OCI-LY3 (cell line): ENCODE data around the gene MSX2.
"Not testable (repeated sequence)": the region's sequence is repeated elsewhere in the genome, so short reads cannot be mapped to it uniquely, and the experiment has no call there.

Experiments used
- H2AFZ ChIP-seq: fragments of 200-600, 300-600 bp; shearing (Covaris generic); 2 replicates; pipeline ENCODE4 v1.6.0; 2014; ENCODE audit warnings: antibody characterized with exemption, low read depth, low read length
- H3K27ac ChIP-seq: fragments of 200-600, 300-600 bp; sonication (generic); 2 replicates; pipeline ENCODE4 v1.5.1; 2014; ENCODE audit warnings: mild to moderate bottlenecking, low read length, moderate library complexity, mixed read lengths
- H3K27me3 ChIP-seq: fragments of 200-600, 300-600 bp; sonication (generic); 2 replicates; pipeline ENCODE4 v1.6.1; 2014; ENCODE audit warnings: low read depth, low read length, mixed read lengths
- H3K36me3 ChIP-seq: fragments of 200-600, 300-600 bp; sonication (generic); replicated peaks from 2 replicates; pipeline ENCODE3; 2014; ENCODE audit warnings: low read depth, low read length, mixed read lengths
- H3K4me1 ChIP-seq: fragments of 300-600, 200-600 bp; sonication (generic); 2 replicates; pipeline ENCODE4 v1.6.1; 2014; ENCODE audit warnings: low read length, mixed read lengths
- H3K4me2 ChIP-seq: fragments of 200-600, 300-600 bp; sonication (generic); 2 replicates; pipeline ENCODE4 v1.6.1; 2014; ENCODE audit warnings: low read length, mixed read lengths
- H3K4me3 ChIP-seq: fragments of 300-600, 200-600 bp; sonication (generic); 2 replicates; pipeline ENCODE4 v1.5.1; 2014; ENCODE audit warnings: antibody characterized with exemption, mild to moderate bottlenecking, low read length, moderate library complexity
- H3K79me2 ChIP-seq: fragments of 300-600, 200-600 bp; shearing (Covaris generic); 2 replicates; pipeline ENCODE4 v1.6.1; 2014; ENCODE audit warnings: mild to moderate bottlenecking, low read length, mixed read lengths
- H3K9ac ChIP-seq: fragments of 300-600, 200-600 bp; shearing (Covaris generic); 2 replicates; pipeline ENCODE4 v1.6.0; 2014; ENCODE audit warnings: mild to moderate bottlenecking, low read length, moderate library complexity
- H3K9me3 ChIP-seq: fragments of 200-600, 300-600 bp; shearing (Covaris generic); 2 replicates; pipeline ENCODE4 v1.6.1; 2014; ENCODE audit warnings: low read length, mixed read lengths; ENCODE audit not compliant: insufficient read depth
- H4K20me1 ChIP-seq: fragments of 200-600, 300-600 bp; sonication (generic); 2 replicates; pipeline ENCODE4 v1.6.1; 2016; ENCODE audit warnings: low read length, mixed read lengths; ENCODE audit not compliant: insufficient read depth
- EZH2phosphoT487 ChIP-seq: fragments of 200-600 bp; shearing (Covaris generic); IDR thresholded peaks from 2 replicates; pipeline ENCODE4 v1.6.1; 2018; ENCODE audit warnings: antibody characterized with exemption, mixed run types, low read depth
- TF ChIP-seq, protein P1 (sequence below): fragments of 200-600, 300-600 bp; sonication (generic); IDR thresholded peaks from 2 replicates; pipeline ENCODE4 v1.5.1; 2014; ENCODE audit warnings: antibody characterized with exemption, low read length, low read depth

The MSX2 gene

DNA sequence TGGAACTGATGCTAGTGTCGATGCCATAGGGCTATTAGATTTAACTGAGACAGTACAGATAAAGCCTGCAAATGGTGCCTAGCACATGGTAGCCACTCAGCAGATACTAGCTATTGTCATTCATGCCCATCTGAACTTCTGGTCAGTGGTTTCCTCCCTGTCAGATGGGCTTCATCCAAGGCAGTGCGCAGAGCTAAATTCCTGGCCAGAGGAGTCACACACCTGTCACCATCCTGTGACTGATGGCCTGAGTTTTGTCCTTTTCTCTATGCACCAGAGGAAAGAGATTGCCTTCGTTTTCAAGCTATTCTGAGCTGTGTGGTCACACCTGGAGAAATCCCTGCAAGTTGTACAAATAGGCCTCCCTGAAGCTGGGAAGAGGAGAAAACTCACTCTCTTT, 34.7 kb downstream of the MSX2 start:
- Histone ChIP-seq H3K9me3 (no peaks in the 10 kb centered on the region), H2AFZ (no peak overlapping the region), H4K20me1 (no peaks in the 10 kb centered on the region), H3K4me1 (no peaks in the 10 kb centered on the region), H3K79me2 (no peaks in the 10 kb centered on the region), H3K4me3 (no peak overlapping the region), H3K9ac (no peak overlapping the region), H3K36me3 (no peaks in the 10 kb centered on the region), H3K27ac (no peak overlapping the region), H3K4me2 (no peak overlapping the region), H3K27me3 (no peaks in the 10 kb centered on the region)
- no peak for TF ChIP-seq EZH2phosphoT487
- TF ChIP-seq, protein P1, sequence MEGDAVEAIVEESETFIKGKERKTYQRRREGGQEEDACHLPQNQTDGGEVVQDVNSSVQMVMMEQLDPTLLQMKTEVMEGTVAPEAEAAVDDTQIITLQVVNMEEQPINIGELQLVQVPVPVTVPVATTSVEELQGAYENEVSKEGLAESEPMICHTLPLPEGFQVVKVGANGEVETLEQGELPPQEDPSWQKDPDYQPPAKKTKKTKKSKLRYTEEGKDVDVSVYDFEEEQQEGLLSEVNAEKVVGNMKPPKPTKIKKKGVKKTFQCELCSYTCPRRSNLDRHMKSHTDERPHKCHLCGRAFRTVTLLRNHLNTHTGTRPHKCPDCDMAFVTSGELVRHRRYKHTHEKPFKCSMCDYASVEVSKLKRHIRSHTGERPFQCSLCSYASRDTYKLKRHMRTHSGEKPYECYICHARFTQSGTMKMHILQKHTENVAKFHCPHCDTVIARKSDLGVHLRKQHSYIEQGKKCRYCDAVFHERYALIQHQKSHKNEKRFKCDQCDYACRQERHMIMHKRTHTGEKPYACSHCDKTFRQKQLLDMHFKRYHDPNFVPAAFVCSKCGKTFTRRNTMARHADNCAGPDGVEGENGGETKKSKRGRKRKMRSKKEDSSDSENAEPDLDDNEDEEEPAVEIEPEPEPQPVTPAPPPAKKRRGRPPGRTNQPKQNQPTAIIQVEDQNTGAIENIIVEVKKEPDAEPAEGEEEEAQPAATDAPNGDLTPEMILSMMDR, result no peak

DNA sequence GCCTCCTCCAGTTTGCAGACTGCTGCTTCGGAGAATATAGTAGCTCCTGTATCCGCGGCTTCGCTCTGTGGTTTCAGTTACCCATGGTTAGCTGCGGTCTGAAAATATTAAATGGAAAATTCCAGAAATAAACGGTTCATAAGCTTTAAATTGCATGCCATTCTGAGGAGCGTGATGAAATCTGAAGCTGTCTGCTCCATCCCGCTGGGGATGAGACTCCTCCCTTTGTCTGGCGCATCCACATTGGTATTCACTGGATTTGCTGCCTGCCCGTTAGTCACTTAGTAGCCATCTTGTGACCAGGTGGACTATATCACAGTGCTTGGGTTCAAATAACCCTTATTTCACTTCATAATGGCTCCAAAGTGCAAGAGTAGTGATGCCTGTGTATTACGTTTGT, 36.3 kb downstream of the MSX2 start:
- no peaks in the 10 kb centered on the region for H3K4me1 ChIP-seq
- no peak overlapping the region for H3K27ac ChIP-seq
- no peak overlapping the region for H3K4me3 ChIP-seq
- H3K9me3 ChIP-seq, result no peaks in the 10 kb centered on the region
- no peaks in the 10 kb centered on the region for H3K27me3 ChIP-seq
- no peaks in the 10 kb centered on the region for H3K79me2 ChIP-seq
- H3K4me2 ChIP-seq, result no peak overlapping the region
- H3K36me3 ChIP-seq, result no peaks in the 10 kb centered on the region
- no peaks in the 10 kb centered on the region for H4K20me1 ChIP-seq
- no peak overlapping the region for H3K9ac ChIP-seq
- no peak for TF ChIP-seq EZH2phosphoT487
- TF ChIP-seq, protein P1, result no peak
- no peak overlapping the region for H2AFZ ChIP-seq

- not testable (repeated sequence) for H3K4me1 ChIP-seq, H3K36me3 ChIP-seq, H2AFZ ChIP-seq, H3K79me2 ChIP-seq, H3K4me3 ChIP-seq, H3K4me2 ChIP-seq, H3K27me3 ChIP-seq, H3K27ac ChIP-seq, H3K9me3 ChIP-seq, H4K20me1 ChIP-seq, H3K9ac ChIP-seq
Observed at GRCh38 chr5:174761341-174761740, 37.0 kb downstream of the MSX2 start.

DNA sequence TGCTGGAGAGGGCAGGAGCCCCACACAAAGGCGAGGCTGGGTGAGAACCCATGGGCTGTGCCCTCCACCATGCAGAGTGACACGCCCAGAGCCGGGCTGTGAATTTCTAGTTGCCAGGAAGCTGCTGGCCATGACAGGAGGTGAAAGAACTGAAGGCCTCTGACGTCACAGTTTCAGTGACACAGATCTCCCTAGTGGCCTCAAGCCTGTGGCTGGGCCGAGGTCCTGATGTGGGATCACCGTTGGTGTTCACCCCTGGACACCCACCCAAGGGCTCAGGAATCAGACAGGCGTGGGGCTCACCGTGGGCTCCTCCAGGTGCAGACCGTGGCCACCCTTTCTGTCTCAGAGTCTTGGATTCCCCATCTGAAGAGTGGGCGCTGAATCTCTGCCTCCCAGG, 39.9 kb downstream of the MSX2 start:
- no peak overlapping the region for H3K4me2 ChIP-seq
- H2AFZ ChIP-seq, result no peak overlapping the region
- no peak for TF ChIP-seq EZH2phosphoT487
- TF ChIP-seq, protein P1, result no peak
- H3K27me3 ChIP-seq, result no peaks in the 10 kb centered on the region
- H3K36me3 ChIP-seq, result no peaks in the 10 kb centered on the region
- H3K4me1 ChIP-seq, result no peaks in the 10 kb centered on the region
- H3K79me2 ChIP-seq, result no peaks in the 10 kb centered on the region
- no peaks in the 10 kb centered on the region for H3K9me3 ChIP-seq
- no peaks in the 10 kb centered on the region for H4K20me1 ChIP-seq
- H3K9ac ChIP-seq, result no peak overlapping the region
- H3K27ac ChIP-seq, result no peak overlapping the region
- no peak overlapping the region for H3K4me3 ChIP-seq

DNA sequence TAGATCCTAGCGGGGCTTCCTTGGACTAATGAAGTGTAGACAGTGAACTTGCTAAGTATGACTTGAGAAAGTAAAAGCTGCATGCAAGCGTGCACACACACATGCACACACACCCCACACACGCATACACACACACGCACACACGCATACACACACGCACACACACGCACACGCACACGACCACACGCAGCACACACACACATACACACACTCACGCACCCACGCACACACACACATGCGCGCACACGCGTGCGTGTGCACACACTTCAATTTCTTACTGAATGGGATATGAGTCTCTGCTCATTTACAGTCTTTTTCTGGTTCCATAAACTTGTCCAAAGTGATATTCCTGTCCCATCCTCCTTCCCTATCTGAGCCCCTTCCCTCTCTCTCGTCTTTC, 41.2 kb downstream of the MSX2 start:
- Histone ChIP-seq H3K9ac (no peak overlapping the region), H2AFZ (no peak overlapping the region), H3K27me3 (no peaks in the 10 kb centered on the region), H3K4me3 (no peak overlapping the region), H3K79me2 (no peaks in the 10 kb centered on the region), H4K20me1 (no peaks in the 10 kb centered on the region), H3K36me3 (no peaks in the 10 kb centered on the region), H3K4me1 (no peaks in the 10 kb centered on the region), H3K9me3 (no peaks in the 10 kb centered on the region), H3K27ac (no peak overlapping the region), H3K4me2 (no peak overlapping the region)
- TF ChIP-seq EZH2phosphoT487, result no peak
- TF ChIP-seq, protein P1, result no peak
